Stimulated activated CD8-positive, alpha-beta memory T cell treated with anti-CD3 and anti-CD28 coated beads, Interleukin-12 subunit alpha, Interleukin-12 subunit beta, amount 100 ng/mL, for 24 hours (primary cell): ENCODE measurements around the gene ART4.

Source experiments
- DNase-seq: peaks from one replicate; pipeline ENCODE4 v3.0.0-alpha.2; 2020; ENCODE audit errors: extremely low read depth

Gene ART4

GRCh38 chr12:14852880-14853279 lies 9.6 kb upstream of the ART4 start:
- no peak for DNase-seq

DNA sequence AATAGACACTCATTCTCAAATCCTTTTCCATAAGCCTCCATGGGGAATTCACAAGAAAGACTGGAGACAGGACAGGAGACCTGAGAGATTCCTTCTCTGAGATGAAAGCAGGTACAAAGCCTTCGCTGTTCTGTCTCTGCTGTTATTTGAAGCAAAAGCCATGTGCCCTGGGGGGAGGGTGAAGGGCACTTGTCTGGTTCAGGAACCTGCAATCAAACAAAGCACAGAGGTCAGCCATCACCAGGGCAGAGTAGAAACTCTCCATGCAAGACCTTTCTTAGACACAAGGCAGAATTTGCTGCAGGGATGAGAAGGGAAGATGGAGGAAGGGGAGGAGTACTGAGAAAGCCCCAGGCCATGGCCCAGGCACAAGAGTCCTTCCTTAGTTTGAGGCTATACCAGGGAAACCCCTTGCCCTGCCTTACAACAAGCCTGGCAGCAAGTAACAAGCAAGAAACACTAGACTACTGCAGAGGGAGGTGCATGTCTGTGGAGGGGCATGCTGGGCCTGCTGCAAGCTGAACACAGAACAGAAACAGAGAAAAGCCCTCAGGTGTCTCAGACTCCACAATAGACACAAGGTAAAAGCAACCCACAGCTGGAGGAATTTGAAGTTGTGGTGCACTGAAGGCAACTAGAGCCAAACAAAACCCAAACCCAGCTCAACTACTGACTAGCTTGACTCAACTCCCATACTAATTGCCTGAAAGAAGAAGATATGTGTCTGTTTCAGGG lies 7.8 kb upstream of the ART4 start:
- no peak for DNase-seq

GRCh38 chr12:14849661-14850060 lies 6.3 kb upstream of the ART4 start:
- DNase-seq, result no peak

DNA sequence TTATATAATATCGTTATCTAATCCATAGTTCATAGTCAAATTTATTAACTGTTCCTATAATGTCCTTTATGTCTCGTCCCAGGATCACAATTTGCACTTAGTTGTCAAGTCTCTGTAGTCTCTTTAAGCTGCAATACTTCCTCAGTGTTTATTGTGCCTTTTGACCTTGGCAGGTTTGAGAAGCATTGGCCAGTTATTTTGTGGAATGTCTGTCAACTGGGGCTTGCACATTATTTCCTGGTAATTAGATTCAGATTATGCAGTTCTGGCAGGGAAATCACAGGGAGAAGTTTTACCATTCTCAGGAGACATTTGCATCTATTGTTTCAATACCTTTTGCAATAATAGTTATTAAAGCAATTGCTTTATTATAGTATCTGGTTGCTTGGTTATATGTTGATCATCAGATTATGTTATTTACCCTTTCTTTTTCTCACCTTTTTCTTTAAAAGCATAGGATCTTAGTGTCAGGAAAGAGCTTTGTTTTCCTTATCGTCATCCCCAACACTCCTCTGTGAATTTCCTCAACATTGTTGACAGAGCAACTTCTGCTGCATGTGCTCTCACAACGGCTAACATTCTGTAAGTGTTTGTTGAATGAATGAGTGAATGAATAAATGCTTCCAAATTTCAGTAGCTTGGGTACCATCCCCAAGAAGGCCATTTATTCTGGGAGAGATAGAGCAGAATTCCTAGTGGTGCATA lies 3.7 kb upstream of the ART4 start:
- DNase-seq, result no peak

DNA sequence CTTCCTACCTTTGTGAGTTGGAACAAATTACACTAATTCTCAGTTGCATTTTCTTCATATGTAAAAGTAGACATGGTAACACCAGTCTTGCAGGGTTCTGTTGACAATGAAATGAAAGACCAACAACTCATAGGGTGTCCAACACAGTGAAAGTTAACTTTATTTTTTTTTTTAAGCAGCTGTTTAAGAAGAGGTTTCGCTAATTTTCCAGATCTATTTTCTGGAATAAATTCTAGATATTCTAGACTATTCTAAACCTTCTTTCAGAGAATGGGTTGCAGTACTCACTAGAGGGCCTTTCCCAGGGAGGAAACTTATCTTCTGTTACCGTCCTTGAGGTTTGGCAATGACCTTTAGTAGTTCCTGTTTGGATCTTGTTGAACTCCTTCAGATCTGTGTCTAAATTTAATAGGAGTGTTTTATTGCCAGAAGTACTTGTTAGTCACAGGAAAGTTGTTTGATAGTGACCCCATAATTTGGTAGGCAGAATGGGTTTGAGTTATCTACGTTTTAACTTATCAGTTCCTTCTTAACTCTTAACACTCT lies 2.8 kb upstream of the ART4 start:
- no peak for DNase-seq

GRCh38 chr12:14845350-14845750 lies 2.0 kb upstream of the ART4 start:
- DNase-seq, result no peak

GRCh38 chr12:14844401-14844800 lies 1.1 kb upstream of the ART4 start:
- DNase-seq, result no peak

GRCh38 chr12:14842315-14842714 lies 1.0 kb downstream of the ART4 start:
- no peak for DNase-seq

DNA sequence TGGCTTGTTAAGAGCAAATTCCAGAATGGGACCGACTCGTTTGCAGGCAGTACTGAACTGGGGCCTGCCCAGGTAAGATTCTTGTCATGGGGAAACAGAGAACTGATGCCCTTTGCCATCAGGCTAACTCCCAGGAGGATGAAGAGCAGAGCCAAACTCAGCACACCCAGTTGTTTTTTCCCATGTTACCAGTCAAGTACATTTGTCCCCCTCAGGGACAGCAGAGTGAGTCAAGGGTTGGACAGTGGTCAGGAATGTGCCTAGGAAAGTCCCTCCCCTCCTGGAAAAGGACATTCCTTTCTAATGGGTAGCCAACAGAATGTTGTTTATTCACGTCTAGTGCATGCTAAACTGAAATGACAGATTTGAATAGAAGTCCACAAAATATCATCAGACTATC lies 1.6 kb downstream of the ART4 start:
- no peak for DNase-seq

DNA sequence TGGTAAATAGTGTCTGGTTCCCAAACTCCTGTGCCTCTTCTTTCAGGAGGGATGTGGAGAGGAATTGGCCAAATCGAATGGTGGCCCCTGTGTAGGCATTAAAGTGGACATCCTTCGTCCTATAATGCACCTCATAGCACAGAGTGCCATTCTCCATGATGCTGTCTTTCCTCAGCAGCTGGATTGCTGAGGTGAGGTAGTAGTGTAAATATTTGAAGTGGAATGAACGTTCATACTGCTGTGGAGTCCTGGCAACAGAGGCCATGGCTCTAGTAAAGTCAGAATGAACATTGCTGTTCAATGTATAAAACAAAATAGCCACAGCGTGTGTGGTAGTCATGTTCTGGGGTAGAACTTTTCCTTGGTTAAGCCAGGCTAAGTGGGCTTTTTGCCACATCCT lies 2.7 kb downstream of the ART4 start:
- DNase-seq, result no peak

DNA sequence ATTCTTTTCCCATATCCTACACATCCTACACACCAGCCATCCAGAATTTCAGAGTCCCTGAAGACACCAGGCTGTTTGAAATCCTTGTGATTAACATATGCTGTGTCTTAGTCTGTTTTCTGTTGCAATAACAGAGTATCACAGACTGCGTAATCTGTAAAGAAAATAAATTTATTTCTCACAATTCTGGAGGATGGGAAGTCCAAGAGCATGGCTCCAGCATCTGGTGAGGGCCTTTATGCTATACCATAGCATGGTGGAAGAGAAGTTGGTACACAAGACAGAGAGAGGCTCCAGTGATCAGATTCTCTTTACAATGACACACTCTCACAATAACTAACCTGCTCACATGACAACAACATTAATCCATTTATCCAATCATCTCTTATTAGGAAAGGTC lies 4.1 kb downstream of the ART4 start:
- DNase-seq, result no peak

GRCh38 chr12:14836336-14837210 lies 6.8 kb downstream of the ART4 start:
- DNase-seq, result no peak

DNA sequence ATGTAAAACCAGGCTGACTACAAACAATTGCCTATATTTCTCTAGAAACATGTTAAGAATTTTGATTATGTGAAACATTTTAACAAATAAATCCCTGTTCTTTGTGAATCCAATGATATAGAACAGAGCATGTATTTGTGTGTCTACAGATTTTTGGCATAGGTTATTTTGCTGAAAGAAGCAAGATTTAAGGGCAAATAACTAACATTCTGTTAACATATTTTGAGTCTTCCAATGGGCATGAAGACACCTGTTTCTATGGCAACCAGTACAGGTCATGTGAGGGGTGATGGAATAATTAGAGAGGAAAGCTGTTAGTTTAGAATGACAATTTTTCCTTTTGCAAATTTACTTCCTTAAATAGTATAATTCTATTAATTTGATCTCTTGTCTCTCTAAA lies 8.8 kb downstream of the ART4 start:
- no peak for DNase-seq

GRCh38 chr12:14833952-14834351 lies 9.4 kb downstream of the ART4 start:
- no peak for DNase-seq

DNA sequence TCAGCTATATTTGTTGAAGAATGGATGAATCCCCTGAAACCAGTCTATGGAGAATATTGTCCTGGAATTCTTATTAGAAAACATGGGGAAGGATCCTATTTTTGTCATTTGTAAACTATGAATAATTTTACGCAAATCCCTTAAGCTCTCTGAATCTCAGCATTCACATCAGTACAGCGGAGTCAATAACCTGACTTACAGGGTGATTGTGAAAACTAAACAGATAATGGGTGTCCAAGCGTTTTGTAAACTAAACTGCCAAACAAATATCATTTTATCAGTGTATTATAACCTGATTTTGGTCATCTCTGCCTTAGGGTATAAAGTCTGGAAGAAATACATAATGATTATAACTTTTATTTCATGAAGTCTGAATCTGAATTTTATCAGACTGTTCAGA lies 10.0 kb downstream of the ART4 start:
- DNase-seq, result no peak

DNA sequence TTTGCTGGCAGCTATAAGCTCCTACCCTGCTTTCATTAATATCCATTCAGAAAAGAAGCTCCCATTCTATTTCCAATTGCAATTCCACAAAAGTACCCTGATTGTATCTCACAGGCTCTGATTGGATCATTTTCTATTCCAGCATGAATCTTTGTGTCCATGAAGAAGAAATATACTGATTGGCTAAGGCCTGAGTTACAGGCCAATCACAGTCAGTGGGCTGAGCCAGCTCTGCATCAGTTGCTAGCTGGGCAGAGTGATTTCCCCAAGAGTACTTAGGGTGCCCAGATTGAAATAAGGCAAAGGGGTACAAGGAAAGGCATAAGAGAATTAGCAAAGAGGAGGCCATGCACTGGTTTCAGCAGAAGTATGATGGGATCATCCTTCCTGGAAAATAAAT lies 14.4 kb downstream of the ART4 start:
- no peak for DNase-seq

- DNase-seq, result no peak
These were observed 16.3 kb downstream of the ART4 start for GRCh38 chr12:14827043-14827442.

GRCh38 chr12:14826491-14826890 lies 16.8 kb downstream of the ART4 start:
- DNase-seq, result no peak

DNA sequence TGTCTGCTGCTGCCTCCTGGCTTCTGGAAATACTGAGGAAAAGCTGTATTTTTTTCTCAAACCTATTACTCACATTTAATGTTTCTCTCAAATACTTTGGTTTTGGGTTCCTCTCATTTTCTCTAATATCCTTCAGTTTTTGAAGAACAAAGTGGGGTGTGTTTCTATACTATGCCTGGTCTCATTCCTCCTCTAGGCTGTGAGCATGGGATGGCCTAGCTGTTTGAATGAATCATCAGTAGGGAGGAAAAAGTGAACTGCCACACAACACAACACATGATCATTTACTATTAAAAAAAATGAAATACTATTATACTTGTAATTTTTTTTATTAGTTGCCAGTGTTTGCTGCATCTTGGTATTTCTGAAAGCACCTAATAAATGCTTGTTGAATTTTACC lies 18.1 kb downstream of the ART4 start:
- no peak for DNase-seq

DNA sequence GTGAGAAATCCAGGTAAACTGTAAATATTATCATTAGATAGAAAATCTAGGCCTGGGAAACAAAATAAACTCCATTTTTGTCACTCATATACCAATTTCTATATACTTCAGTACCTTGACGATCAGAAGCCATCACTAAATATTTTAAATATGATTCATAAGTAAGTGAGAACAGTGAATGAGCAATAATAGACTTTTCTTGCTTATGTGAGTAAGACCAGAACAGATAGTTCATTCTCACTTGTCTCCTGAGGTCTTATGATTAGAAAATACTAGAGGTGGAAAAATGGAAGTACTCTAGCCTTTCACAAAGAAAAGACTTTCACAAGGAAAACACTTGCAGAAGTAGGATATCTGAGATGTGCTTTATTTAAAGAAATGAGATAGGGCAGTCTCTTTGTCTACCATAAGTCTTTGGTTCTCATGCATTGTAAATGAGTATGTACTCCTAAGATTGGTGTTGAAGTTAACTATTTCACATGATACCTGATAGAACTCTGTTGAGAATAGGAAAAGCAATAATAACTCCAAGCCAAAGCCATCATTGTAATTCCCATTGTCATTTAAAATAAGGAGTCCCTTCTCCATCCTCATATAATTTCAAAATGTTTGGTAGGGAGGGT lies 19.2 kb downstream of the ART4 start:
- no peak for DNase-seq

- DNase-seq, result no peak
These were observed 29.3 kb downstream of the ART4 start, which contains the start of gene SMCO3 for GRCh38 chr12:14814014-14814413. Gene SMCO3, minus strand, starts transcription at chr12:14814182. Its CDS starts 7,502 bp downstream, at chr12:14806680.

DNA sequence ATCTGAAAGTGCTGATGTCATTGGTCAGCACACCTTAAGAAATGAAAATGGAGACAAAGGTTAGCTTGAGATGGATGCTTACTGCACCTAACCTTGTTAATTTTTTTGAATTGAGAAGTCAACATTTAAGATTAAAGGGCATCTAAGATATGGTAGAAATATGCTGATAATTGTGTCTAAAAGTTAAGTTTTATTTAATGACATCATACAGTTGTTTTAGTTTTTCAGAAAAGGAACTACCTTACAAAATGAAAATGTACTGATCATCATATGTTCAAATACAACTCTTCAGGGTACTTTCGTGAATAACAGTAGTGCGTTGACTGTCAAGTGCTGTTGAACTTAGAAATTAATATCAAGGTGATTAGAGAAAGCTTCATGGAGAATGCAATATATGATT lies 31.8 kb downstream of the ART4 start:
- DNase-seq, result no peak
